Fibroblast of lung (primary cell): ENCODE measurements around the gene ATG10. TPM values are rescaled to one million over a fixed set of nuclear protein-coding genes. Genes with fewer than 3 reads are reported as not detected.
"Not testable (repeated sequence)": the region's sequence is repeated elsewhere in the genome, so short reads cannot be mapped to it uniquely, and the experiment has no call there.

ENCODE experiments used
- DNase-seq, 2 donors: peaks; one replicate each; pipeline versions ENCODE4 v3.0.0 to v3.0.0-alpha.2; 2010; ENCODE audit warnings: low read depth in 2 of 2
- H2AFZ ChIP-seq: 2 replicates; pipeline ENCODE4 v1.5.1; 2012; ENCODE audit warnings: low read length, control low read depth, inconsistent platforms
- H3K27ac ChIP-seq: 2 replicates; pipeline ENCODE4 v1.5.1; 2011; ENCODE audit warnings: low read length, control low read depth; ENCODE audit not compliant: insufficient read depth
- H3K27me3 ChIP-seq: 2 replicates; pipeline ENCODE4 v1.5.1; 2011; ENCODE audit warnings: mild to moderate bottlenecking, low read length; ENCODE audit not compliant: control insufficient read depth, insufficient read depth
- H3K36me3 ChIP-seq: 2 replicates; pipeline ENCODE4 v1.5.1; 2011; ENCODE audit warnings: low read length; ENCODE audit not compliant: control insufficient read depth, insufficient read depth
- H3K4me1 ChIP-seq: 2 replicates; pipeline ENCODE4 v1.5.1; 2011; ENCODE audit warnings: low read length; ENCODE audit not compliant: control insufficient read depth, insufficient read depth; ENCODE audit errors: extremely low read depth
- H3K4me2 ChIP-seq: 2 replicates; pipeline ENCODE4 v1.5.1; 2011; ENCODE audit warnings: low read length, control low read depth; ENCODE audit not compliant: insufficient read depth; ENCODE audit errors: extremely low read depth
- H3K4me3 ChIP-seq, 4 experiments: fragments of 200-600 bp in 1 of 4; sonication (generic) in 1 of 4; replicated peaks in 1 of 4; 2 replicates each; pipeline ENCODE4 v1.5.1; 2011 to 2016; ENCODE audit warnings: low read length in 4 of 4, low read depth in 3 of 4, mild to moderate bottlenecking in 3 of 4, control low read depth in 2 of 4, inconsistent platforms in 1 of 4, mixed read lengths in 1 of 4; ENCODE audit not compliant: insufficient read depth in 1 of 4; ENCODE audit errors: control extremely low read depth in 1 of 4
- H3K79me2 ChIP-seq: 2 replicates; pipeline ENCODE4 v1.5.1; 2012; ENCODE audit warnings: mild to moderate bottlenecking, low read length, inconsistent platforms; ENCODE audit not compliant: control insufficient read depth, insufficient read depth
- H3K9ac ChIP-seq: 2 replicates; pipeline ENCODE4 v1.5.1; 2011; ENCODE audit warnings: mild to moderate bottlenecking, low read length, control low read depth; ENCODE audit not compliant: insufficient read depth
- H3K9me3 ChIP-seq: 2 replicates; pipeline ENCODE4 v1.5.1; 2012; ENCODE audit warnings: low read depth, low read length; ENCODE audit not compliant: control insufficient read depth, insufficient read depth
- H4K20me1 ChIP-seq: 2 replicates; pipeline ENCODE4 v1.5.1; 2011; ENCODE audit warnings: low read length; ENCODE audit not compliant: control insufficient read depth, insufficient read depth; ENCODE audit errors: extremely low read depth
- CTCF ChIP-seq, 2 donors: IDR thresholded peaks in 1 of 2; conservative IDR thresholded peaks in 1 of 2; 1 replicate in 1 of 2; 2 replicates in 1 of 2; pipeline ENCODE4 v1.5.1; 2011 to 2012; ENCODE audit warnings: low read length in 2 of 2, control low read depth in 1 of 2, inconsistent platforms in 1 of 2, low read depth in 1 of 2, mild to moderate bottlenecking in 1 of 2
- EZH2 ChIP-seq: IDR thresholded peaks from 2 replicates; pipeline ENCODE4 v1.5.1; 2012; ENCODE audit warnings: low read length, control low read depth, mild to moderate bottlenecking; ENCODE audit errors: missing control alignments
- polyA plus RNA-seq, 2 donors: library from polyadenylated mRNA; depleted of rRNA in 1 of 2; stranded (reverse) in 1 of 2; unstranded in 1 of 2; fragments of >200 nt; gene quantifications; 2 replicates each; pipeline ENCODE4 v1.2.1, GENCODE V29; 2011 to 2012; ENCODE audit warnings: missing spikeins in 1 of 2
- total RNA-seq: library from RNA; depleted of rRNA; stranded (reverse); fragments of >200 nt; gene quantifications from 2 replicates; pipeline ENCODE4 v1.2.1, GENCODE V29; 2014

Gene ATG10
- total and polyA plus RNA-seq, 2 donors (not counting 1 experiment from before 2014, with no cell fraction given), result 2.5 to 8.8 TPM

DNA sequence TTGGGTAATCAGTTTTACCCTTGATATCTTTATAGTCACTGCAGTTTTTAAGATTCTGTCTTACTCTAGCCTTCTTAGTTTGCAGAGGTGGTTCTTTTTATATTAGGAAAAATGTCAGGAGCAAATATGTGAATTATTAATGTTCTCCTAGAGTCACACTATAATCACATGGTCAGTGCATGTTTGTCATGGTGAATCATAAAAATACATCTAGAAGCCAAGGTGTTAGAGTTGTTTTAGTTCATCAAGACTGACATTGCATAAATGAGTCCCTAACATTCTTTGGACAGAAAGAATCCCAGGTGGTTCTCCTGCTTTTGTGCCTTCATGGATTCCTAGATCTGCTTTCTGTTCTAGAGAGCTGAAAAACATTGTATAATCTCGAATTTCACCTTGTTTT lies 22.9 kb downstream of the ATG10 start:
- TF ChIP-seq CTCF (conservative IDR thresholded peaks at IDR 0.05 in 1 of 2, IDR thresholded peaks at IDR 0.05 in 1 of 2; ENCODE audit: low read depth in 1 of 2, low read length in 2 of 2) (no peak), EZH2 (no peak)
- Histone ChIP-seq H3K9ac (no peak overlapping the region), H3K27me3 (no peaks in the 10 kb centered on the region), H3K79me2 (no peaks in the 10 kb centered on the region), H3K27ac (no peak overlapping the region), H2AFZ (no peak overlapping the region), H3K36me3 (no peaks in the 10 kb centered on the region), H3K4me2 (no peak overlapping the region), H3K4me3 (no peak overlapping the region), H3K9me3 (no peaks in the 10 kb centered on the region), H3K4me1 (no peaks in the 10 kb centered on the region), H4K20me1 (no peaks in the 10 kb centered on the region)
- peak in 1 of 2 donors; percentile 25 for DNase-seq

- H2AFZ ChIP-seq, result no peak overlapping the region
- no peak for TF ChIP-seq EZH2
- no peak for TF ChIP-seq CTCF (conservative IDR thresholded peaks at IDR 0.05 in 1 of 2, IDR thresholded peaks at IDR 0.05 in 1 of 2; ENCODE audit: low read depth in 1 of 2, low read length in 2 of 2)
- H3K4me1 ChIP-seq, result no peaks in the 10 kb centered on the region
- no peaks in the 10 kb centered on the region for H3K36me3 ChIP-seq
- no peaks in the 10 kb centered on the region for H3K9me3 ChIP-seq
- H3K4me2 ChIP-seq, result no peak overlapping the region
- no peaks in the 10 kb centered on the region for H4K20me1 ChIP-seq
- no peak for DNase-seq
- H3K9ac ChIP-seq, result no peak overlapping the region
- no peak overlapping the region for H3K27ac ChIP-seq
- H3K27me3 ChIP-seq, result no peaks in the 10 kb centered on the region
- no peaks in the 10 kb centered on the region for H3K79me2 ChIP-seq
- H3K4me3 ChIP-seq, result no peak overlapping the region
These were observed 23.6 kb downstream of the ATG10 start for GRCh38 chr5:81995407-81995806.

DNA sequence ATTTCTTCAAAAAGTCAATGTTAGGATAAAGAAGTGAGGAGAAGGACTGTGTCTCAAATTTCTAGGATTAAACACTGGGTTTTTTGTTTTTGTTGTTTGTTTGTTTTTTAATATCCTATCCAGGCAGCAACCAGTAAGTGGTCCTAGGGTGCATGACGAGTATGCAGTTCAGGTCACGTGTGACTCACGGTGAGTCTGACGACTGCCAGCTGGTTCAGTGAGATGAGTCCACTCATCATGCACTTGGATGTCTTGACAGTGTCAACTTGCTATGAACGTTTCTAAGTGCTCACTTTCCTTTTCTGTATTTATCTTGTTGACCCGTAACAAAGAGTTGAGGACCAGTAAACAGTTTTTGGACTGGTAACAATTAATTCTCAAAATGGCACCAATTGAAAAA lies 32.7 kb downstream of the ATG10 start:
- no peaks in the 10 kb centered on the region for H3K9me3 ChIP-seq
- H3K79me2 ChIP-seq, result no peaks in the 10 kb centered on the region
- peak; percentile 34 to 73 for DNase-seq

GRCh38 chr5:82009869-82010268 lies 38.0 kb downstream of the ATG10 start:
- not testable (repeated sequence) for H4K20me1 ChIP-seq, DNase-seq, H3K27me3 ChIP-seq, H3K9me3 ChIP-seq, H2AFZ ChIP-seq, H3K4me3 ChIP-seq, H3K36me3 ChIP-seq, H3K4me1 ChIP-seq, H3K4me2 ChIP-seq, H3K9ac ChIP-seq, H3K27ac ChIP-seq, H3K79me2 ChIP-seq

More for the DNA sequence above, 32.7 kb downstream of the ATG10 start:
- Histone ChIP-seq H3K4me2 (no peak overlapping the region), H3K27me3 (no peaks in the 10 kb centered on the region), H3K36me3 (no peaks in the 10 kb centered on the region), H4K20me1 (no peaks in the 10 kb centered on the region), H3K9ac (no peak overlapping the region), H3K4me1 (no peaks in the 10 kb centered on the region), H3K4me3 (no peak overlapping the region), H2AFZ (no peak overlapping the region), H3K27ac (no peak overlapping the region)
- no peak for TF ChIP-seq EZH2
- no peak for TF ChIP-seq CTCF (conservative IDR thresholded peaks at IDR 0.05 in 1 of 2, IDR thresholded peaks at IDR 0.05 in 1 of 2; ENCODE audit: low read depth in 1 of 2, low read length in 2 of 2)
